BJ (cell line): Measurements from ENCODE around the gene SKAP1. TPM values are rescaled to one million over a fixed set of nuclear protein-coding genes. Genes with fewer than 3 reads are reported as not detected.

ENCODE experiments used
- CTCF ChIA-PET: fragments of 350-600 bp; formaldehyde crosslinking; extraction: SDS; loops from one replicate; lab custom pipeline; 2021; ENCODE audit warnings: antibody characterized with exemption, inconsistent platforms; lab: Yijun Ruan, JAX
- POLR2A ChIA-PET: fragments of 300-600 bp; sonication (Branson Sonifier 250); formaldehyde crosslinking; extraction: SDS; loops from one replicate; lab custom pipeline; 2021; ENCODE audit warnings: antibody characterized with exemption; lab: Charles Lee
- DNase-seq: peaks from one replicate; pipeline ENCODE4 v3.0.0-alpha.2; 2011; ENCODE audit warnings: low read depth
- H3K27me3 ChIP-seq: 2 replicates; pipeline ENCODE4 v1.6.0; 2011; ENCODE audit warnings: low read length; ENCODE audit not compliant: control insufficient read depth, insufficient read depth
- H3K36me3 ChIP-seq: 2 replicates; pipeline ENCODE4 v1.5.1; 2011; ENCODE audit warnings: low read length; ENCODE audit not compliant: control insufficient read depth, insufficient read depth
- H3K4me3 ChIP-seq: 2 replicates; pipeline ENCODE4 v1.5.1; 2011; ENCODE audit warnings: low read depth, mild to moderate bottlenecking, control low read depth, low read length
- CTCF ChIP-seq: IDR thresholded peaks from 2 replicates; pipeline ENCODE4 v1.5.1; 2011; ENCODE audit warnings: low read depth, mild to moderate bottlenecking, control low read depth, inconsistent platforms, low read length, moderate library complexity; ENCODE audit not compliant: insufficient read depth
- polyA plus RNA-seq: library from polyadenylated mRNA; depleted of rRNA; stranded (reverse); fragments of >200 nt; gene quantifications from 2 replicates; pipeline ENCODE4 v1.2.3, GENCODE V29; 2011

Gene SKAP1
- polyA plus RNA-seq, 1 experiment: not detected

GRCh38 chr17:48102043-48102750 lies 327.8 kb downstream of the SKAP1 start:
- no peak overlapping the region for H3K4me3 ChIP-seq
- no peak for DNase-seq

GRCh38 chr17:48101012-48101720 lies 328.8 kb downstream of the SKAP1 start, which contains the start of gene CBX1:
CBX1 (minus strand) TSS chr17:48101478; CDS start chr17:48077004, 24,474 bp downstream.
- Histone ChIP-seq H3K4me3 (peak within 1 kb of the TSS; percentile 96), H3K27me3 (no peaks in the 10 kb centered on the region), H3K36me3 (peaks cover 1% of the 10 kb centered on the region; the same call in 1 of the 2 replicates)
- ChIA-PET CTCF (interaction anchor here (1.1 to 5.7 kb wide), 4 partner anchors 17 to 122 kb away, joined by 4 to 26 read pairs (median 4); no protein-coding TSS in a partner anchor), POLR2A (interaction anchor here (0.6 to 1.0 kb wide), 2 partner anchors 47 to 1159 kb away, joined by 4 read pairs; no protein-coding TSS in a partner anchor)
- no peak for TF ChIP-seq CTCF
- DNase-seq: peak; percentile 65

More at GRCh38 chr17:48102043-48102750, 327.8 kb downstream of the SKAP1 start:
- ChIA-PET POLR2A (no interaction called here), CTCF (interaction anchor here (0.6 to 5.7 kb wide), 4 partner anchors 22 to 138 kb away, joined by 3 to 26 read pairs (median 4); partner anchors contain the start of gene CDK5RAP3)
- H3K36me3 ChIP-seq: no peaks in the 10 kb centered on the region
- no peaks in the 10 kb centered on the region for H3K27me3 ChIP-seq
- TF ChIP-seq CTCF: no peak

DNA sequence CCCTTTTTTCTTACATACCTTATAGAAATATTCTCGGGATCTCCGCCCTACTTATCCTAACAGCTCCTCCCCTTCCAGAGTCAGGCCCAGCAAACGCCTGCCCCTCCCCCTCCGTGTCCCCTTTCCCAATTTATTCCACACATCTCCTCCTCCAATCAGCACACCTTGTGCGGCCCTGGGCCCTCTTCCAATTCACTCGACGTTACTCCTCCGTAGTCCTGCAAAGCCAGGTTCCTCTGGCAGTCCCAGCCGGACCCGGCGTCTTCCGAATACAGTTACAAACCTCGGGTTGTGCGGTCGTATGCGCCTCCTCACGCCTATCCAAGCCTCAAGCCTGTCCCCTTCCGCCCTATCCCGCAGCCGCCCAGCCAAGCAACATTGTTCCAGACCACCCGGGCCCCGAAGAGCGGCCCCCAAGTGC lies 329.4 kb downstream of the SKAP1 start:
- CTCF ChIA-PET: interaction anchor here (0.9 to 5.7 kb wide), 5 partner anchors 18 to 122 kb away, joined by 3 to 26 read pairs (median 4); no protein-coding TSS in a partner anchor
- no peak for TF ChIP-seq CTCF
- no peak for DNase-seq
- Histone ChIP-seq H3K36me3 (peaks cover 1% of the 10 kb centered on the region; the same call in 1 of the 2 replicates), H3K27me3 (no peaks in the 10 kb centered on the region), H3K4me3 (peak overlapping the region; percentile 96)
- POLR2A ChIA-PET: interaction anchor here (0.6 to 1.0 kb wide), 2 partner anchors 46 to 1159 kb away, joined by 4 read pairs; no protein-coding TSS in a partner anchor

- peak; percentile 31 for DNase-seq
- Histone ChIP-seq H3K36me3 (peaks cover 1% of the 10 kb centered on the region; the same call in 1 of the 2 replicates), H3K4me3 (peak overlapping the region; percentile 96), H3K27me3 (no peaks in the 10 kb centered on the region)
- POLR2A ChIA-PET: interaction anchor here (0.6 kb wide), 1 partner anchor 32 kb away, joined by 3 read pairs; no protein-coding TSS in a partner anchor
- CTCF ChIA-PET: interaction anchor here (0.9 to 5.7 kb wide), 5 partner anchors 18 to 121 kb away, joined by 3 to 26 read pairs (median 4); no protein-coding TSS in a partner anchor
- no peak for TF ChIP-seq CTCF
Observed at GRCh38 chr17:48100160-48100559, 329.9 kb downstream of the SKAP1 start.
